ENCODE results near the gene DMRT1.

Gene DMRT1

DNA sequence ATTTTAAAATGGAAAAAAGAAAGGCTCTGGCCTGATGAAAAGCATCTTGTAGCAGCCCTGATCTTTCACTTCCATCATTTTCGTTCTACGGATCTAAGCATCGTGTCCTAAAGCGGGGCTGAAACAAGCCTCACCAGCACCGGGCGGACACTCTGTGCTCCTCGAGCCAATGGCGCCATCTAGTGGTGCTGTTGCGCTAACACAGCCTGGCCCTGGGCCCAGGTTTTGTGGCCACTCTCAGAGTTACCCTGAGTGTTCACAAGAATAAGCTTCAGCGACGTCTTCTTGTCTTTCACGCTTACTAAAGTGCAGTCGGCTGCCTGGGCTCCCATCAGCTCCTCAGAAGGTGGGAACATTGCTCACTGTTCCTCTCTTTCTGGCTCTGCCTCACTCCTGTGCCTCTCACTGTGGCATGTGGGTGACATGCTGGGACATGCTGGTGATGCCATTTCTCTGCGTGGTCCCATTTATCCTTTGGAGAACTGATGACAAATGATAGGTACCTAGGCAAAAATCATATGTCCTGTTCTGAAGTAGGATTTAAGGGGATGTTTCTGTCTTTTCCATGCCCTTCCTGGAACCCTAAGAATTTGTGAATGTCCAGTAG, 167.7 kb downstream of the DMRT1 start:
- TF ChIP-seq, protein P1, sequence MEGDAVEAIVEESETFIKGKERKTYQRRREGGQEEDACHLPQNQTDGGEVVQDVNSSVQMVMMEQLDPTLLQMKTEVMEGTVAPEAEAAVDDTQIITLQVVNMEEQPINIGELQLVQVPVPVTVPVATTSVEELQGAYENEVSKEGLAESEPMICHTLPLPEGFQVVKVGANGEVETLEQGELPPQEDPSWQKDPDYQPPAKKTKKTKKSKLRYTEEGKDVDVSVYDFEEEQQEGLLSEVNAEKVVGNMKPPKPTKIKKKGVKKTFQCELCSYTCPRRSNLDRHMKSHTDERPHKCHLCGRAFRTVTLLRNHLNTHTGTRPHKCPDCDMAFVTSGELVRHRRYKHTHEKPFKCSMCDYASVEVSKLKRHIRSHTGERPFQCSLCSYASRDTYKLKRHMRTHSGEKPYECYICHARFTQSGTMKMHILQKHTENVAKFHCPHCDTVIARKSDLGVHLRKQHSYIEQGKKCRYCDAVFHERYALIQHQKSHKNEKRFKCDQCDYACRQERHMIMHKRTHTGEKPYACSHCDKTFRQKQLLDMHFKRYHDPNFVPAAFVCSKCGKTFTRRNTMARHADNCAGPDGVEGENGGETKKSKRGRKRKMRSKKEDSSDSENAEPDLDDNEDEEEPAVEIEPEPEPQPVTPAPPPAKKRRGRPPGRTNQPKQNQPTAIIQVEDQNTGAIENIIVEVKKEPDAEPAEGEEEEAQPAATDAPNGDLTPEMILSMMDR (IDR thresholded peaks at IDR 0.05; ENCODE audit: borderline replicate concordance, control extremely low read depth, extremely low read depth, insufficient read depth, missing control alignments) = peak; percentile 95
- in situ Hi-C loops (cut with MboI; ENCODE audit: low sequenced_read_pairs, unreplicated experiment) = loop anchor here (10.0 kb wide), 1 partner anchor 394 kb away; no protein-coding TSS in a partner anchor
- peak; percentile 72 for DNase-seq (ENCODE audit: low spot score)

DNA sequence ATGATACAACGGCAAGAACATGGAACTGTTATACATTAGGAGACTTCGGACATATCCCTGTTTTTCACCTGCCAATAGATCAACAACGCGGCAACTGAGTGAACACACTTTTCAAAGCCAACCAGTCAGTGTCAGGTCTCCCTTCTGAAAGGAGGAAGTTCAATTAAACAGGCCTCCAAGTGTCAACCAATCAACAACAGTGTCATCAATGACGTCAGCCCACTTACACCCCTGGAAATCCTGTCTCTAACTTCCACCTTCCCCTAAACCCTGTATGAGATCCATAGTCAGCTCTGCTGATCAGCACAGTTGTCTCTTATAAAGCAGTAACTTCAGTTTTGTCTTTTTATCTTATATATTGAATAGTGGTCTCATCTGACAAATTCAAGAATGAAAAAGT, 171.5 kb downstream of the DMRT1 start:
- in situ Hi-C loops (cut with MboI; ENCODE audit: low sequenced_read_pairs, unreplicated experiment) = no loop called here
- DNase-seq (ENCODE audit: low spot score) = no peak
- TF ChIP-seq, protein P1 (IDR thresholded peaks at IDR 0.05; ENCODE audit: borderline replicate concordance, control extremely low read depth, extremely low read depth, insufficient read depth, missing control alignments) = no peak

DNA sequence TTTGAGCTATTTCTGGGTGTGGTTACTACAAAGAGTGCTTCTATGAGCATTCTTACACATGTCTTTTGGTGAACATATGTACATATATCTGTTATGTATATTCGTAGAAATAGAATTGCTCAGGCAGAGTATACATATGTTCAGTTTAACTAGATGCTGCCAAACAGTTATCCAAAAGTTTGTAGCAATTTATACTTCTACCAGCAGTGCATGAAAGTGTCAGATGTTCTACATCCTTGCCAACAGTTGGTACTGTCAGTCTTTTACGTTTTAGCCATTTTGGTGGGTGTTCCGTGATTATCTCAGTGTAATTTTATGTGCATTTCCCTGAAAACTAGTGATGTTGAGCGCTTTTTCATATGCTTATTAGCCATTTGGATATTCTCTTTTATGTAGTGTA, 172.7 kb downstream of the DMRT1 start:
- TF ChIP-seq, protein P1 (IDR thresholded peaks at IDR 0.05; ENCODE audit: borderline replicate concordance, control extremely low read depth, extremely low read depth, insufficient read depth, missing control alignments) = no peak
- in situ Hi-C loops (cut with MboI; ENCODE audit: low sequenced_read_pairs, unreplicated experiment) = no loop called here

DNA sequence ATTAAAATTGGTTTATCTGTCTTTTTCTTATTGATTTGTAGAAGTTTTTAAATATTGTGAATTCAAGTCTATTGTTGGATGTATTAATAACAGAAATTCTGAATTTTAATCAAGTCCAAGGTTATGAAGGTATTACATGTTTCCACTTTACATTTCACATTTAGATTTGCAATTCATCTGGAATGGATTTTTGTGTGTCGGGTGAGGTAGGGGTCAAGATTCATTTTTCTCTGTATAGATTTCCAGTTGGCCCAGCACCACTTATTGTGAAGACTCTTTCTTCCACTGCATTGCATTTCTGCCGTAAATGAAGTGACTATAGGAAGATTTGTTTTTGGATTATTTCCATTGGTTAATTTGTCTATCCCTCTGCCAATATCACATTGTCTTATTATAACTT, 173.1 kb downstream of the DMRT1 start:
- in situ Hi-C loops (cut with MboI; ENCODE audit: low sequenced_read_pairs, unreplicated experiment) = no loop called here
- TF ChIP-seq, protein P1 (IDR thresholded peaks at IDR 0.05; ENCODE audit: borderline replicate concordance, control extremely low read depth, extremely low read depth, insufficient read depth, missing control alignments) = no peak
- DNase-seq (ENCODE audit: low spot score) = no peak

More for the DNA sequence above, 172.7 kb downstream of the DMRT1 start:
- no peak for DNase-seq (ENCODE audit: low spot score)

DNA sequence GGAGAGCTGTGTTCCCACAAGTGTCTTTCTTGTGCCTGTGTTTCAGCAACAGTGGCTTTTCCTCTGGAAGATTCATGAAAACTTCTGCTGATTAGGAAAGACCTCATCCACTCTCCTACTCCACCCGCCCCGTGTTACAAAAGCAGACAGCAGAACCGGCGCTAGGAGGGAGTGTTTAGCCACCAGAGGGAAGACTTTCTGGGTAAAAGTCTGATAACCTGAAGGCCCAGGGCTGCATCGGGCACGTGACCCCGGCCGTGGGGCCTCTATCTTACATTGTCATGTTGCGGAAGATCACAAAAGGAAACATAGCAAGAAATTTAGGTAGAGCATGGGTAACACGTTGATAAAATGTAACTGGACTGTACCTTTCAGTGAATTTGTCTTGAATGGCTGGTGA, 176.6 kb downstream of the DMRT1 start:
- DNase-seq (ENCODE audit: low spot score) = no peak
- in situ Hi-C loops (cut with MboI; ENCODE audit: low sequenced_read_pairs, unreplicated experiment) = no loop called here
- TF ChIP-seq, protein P1 (IDR thresholded peaks at IDR 0.05; ENCODE audit: borderline replicate concordance, control extremely low read depth, extremely low read depth, insufficient read depth, missing control alignments) = no peak

Measured in GM13976 (cell line).